Testis (tissue), 3 donors: ENCODE measurements around the gene PRKN. TPM values are rescaled to one million over a fixed set of nuclear protein-coding genes. Genes with fewer than 3 reads are reported as not detected.

ENCODE experiments used
- DNase-seq: peaks from one replicate; pipeline ENCODE4 v3.0.0-alpha.2; 2019
- H3K27ac ChIP-seq, 2 donors: fragments of 200-600 bp; sonication (generic); one replicate each; pipeline ENCODE4 v1.5.1; 2019
- H3K27me3 ChIP-seq: fragments of 200-600 bp; sonication (generic); one replicate; pipeline ENCODE4 v1.5.1; 2019
- H3K36me3 ChIP-seq: fragments of 200-600 bp; sonication (generic); one replicate; pipeline ENCODE4 v1.5.1; 2017; ENCODE audit warnings: low read depth; ENCODE audit errors: missing control alignments
- H3K4me1 ChIP-seq: fragments of 200-600 bp; sonication (generic); one replicate; pipeline ENCODE4 v1.5.1; 2019
- H3K4me3 ChIP-seq, 2 donors: fragments of 200-600 bp; sonication (generic); one replicate each; pipeline ENCODE4 v1.5.1; 2017 to 2019
- H3K9me3 ChIP-seq: fragments of 200-600 bp; sonication (generic); one replicate; pipeline ENCODE4 v1.5.1; 2017
- POLR2A ChIP-seq: fragments of 450-650 bp; IDR thresholded peaks from one replicate; pipeline ENCODE4 v1.6.1; 2017; ENCODE audit warnings: antibody characterized with exemption, mild to moderate bottlenecking, moderate library complexity
- whole genome bisulfite sequencing, 2 donors: methylation state at CpG; one replicate each; pipeline ENCODE4 v1.1.5; 2018; 5-methylcytosine and 5-hydroxymethylcytosine counted together
- intact Hi-C: fragments of 100-400 bp; cut with DNase I; formaldehyde crosslinking; loops from one replicate; pipeline ENCODE4 v1.15.1; 2023; ENCODE audit warnings: low total_unique reads
- polyA plus RNA-seq: library from polyadenylated mRNA; stranded (reverse); fragments of 350-450 nt; fragmentation: Illumina TruSeq; extraction: RNeasy Lipid Tissue Mini Kit (QIAGEN cat#74804); gene quantifications from one replicate; pipeline ENCODE4 v1.2.3, GENCODE V29; 2014; ENCODE audit warnings: low read depth, low replicate concordance; ENCODE audit not compliant: insufficient read depth
- total RNA-seq, 2 donors: library from RNA; depleted of rRNA; stranded (reverse); fragments of >200 nt; gene quantifications; one replicate each; pipeline ENCODE4 v1.2.3, GENCODE V29; 2016
- TF ChIP-seq, protein P1 (sequence below), 3 experiments: fragments of 450-650 bp in 2 of 3; fragments of 200-600 bp in 1 of 3; sonication (generic) in 1 of 3; IDR thresholded peaks; one replicate each; pipeline ENCODE4 v1.5.1; 2016 to 2019; ENCODE audit warnings: antibody characterized with exemption in 3 of 3, mild to moderate bottlenecking in 2 of 3, moderate library complexity in 1 of 3

The PRKN gene
- total and polyA plus RNA-seq, 3 donors from 2014 or later: 19.1 to 34.5 (median 28.8) TPM

GRCh38 chr6:161626132-161626676 is 1101.4 kb downstream of the PRKN start:
- no peaks in the 10 kb centered on the region for H3K4me1 ChIP-seq
- H3K4me3 ChIP-seq: no peak overlapping the region
- 82% methylated on average over 13 of the region's 13 CpGs for WGBS, 2 donors
- no peaks in the 10 kb centered on the region for H3K36me3 ChIP-seq
- TF ChIP-seq, protein P1, sequence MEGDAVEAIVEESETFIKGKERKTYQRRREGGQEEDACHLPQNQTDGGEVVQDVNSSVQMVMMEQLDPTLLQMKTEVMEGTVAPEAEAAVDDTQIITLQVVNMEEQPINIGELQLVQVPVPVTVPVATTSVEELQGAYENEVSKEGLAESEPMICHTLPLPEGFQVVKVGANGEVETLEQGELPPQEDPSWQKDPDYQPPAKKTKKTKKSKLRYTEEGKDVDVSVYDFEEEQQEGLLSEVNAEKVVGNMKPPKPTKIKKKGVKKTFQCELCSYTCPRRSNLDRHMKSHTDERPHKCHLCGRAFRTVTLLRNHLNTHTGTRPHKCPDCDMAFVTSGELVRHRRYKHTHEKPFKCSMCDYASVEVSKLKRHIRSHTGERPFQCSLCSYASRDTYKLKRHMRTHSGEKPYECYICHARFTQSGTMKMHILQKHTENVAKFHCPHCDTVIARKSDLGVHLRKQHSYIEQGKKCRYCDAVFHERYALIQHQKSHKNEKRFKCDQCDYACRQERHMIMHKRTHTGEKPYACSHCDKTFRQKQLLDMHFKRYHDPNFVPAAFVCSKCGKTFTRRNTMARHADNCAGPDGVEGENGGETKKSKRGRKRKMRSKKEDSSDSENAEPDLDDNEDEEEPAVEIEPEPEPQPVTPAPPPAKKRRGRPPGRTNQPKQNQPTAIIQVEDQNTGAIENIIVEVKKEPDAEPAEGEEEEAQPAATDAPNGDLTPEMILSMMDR (IDR thresholded peaks at IDR 0.05): no peak
- no peak for TF ChIP-seq POLR2A
- no peak for DNase-seq
- H3K27me3 ChIP-seq: no peaks in the 10 kb centered on the region
- intact Hi-C loops: no loop called here
- no peaks in the 10 kb centered on the region for H3K9me3 ChIP-seq
- H3K27ac ChIP-seq: no peak overlapping the region

DNA sequence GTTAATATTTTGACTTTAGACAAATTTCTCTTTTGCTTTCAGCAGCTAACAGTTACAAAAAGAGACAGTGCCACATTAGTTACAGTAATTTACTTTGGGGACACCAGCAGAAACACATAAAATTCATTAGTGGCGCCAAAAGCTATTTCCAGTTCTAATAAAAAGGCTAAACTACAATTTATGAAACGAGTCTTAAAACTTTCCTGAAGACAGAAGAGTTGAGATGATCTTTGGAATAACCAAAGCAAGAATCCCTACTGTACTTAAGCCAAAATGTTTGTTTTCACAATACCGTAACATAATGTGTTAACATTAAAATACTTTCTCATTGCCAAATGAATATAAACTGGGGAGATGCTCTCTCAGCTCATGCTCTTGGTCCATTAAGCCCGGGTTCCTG is 1103.5 kb downstream of the PRKN start:
- DNase-seq: no peak
- Histone ChIP-seq H3K36me3 (no peaks in the 10 kb centered on the region), H3K4me3 (no peak overlapping the region), H3K4me1 (no peaks in the 10 kb centered on the region), H3K27me3 (no peaks in the 10 kb centered on the region), H3K9me3 (no peaks in the 10 kb centered on the region), H3K27ac (no peak overlapping the region)
- 74 to 85% methylated on average over 4 of the region's 4 CpGs for WGBS, 2 donors
- intact Hi-C loops: no loop called here
- TF ChIP-seq, protein P1 (IDR thresholded peaks at IDR 0.05): no peak
- TF ChIP-seq POLR2A: no peak

GRCh38 chr6:161622779-161623178 is 1104.8 kb downstream of the PRKN start:
- 61 to 83% methylated on average over 3 of the region's 3 CpGs for WGBS, 2 donors
- H3K9me3 ChIP-seq: no peaks in the 10 kb centered on the region
- intact Hi-C loops: no loop called here
- H3K4me1 ChIP-seq: no peaks in the 10 kb centered on the region
- TF ChIP-seq, protein P1 (IDR thresholded peaks at IDR 0.05): no peak
- TF ChIP-seq POLR2A: no peak
- H3K27me3 ChIP-seq: no peaks in the 10 kb centered on the region
- no peak overlapping the region for H3K4me3 ChIP-seq
- DNase-seq: no peak
- no peaks in the 10 kb centered on the region for H3K36me3 ChIP-seq
- H3K27ac ChIP-seq: no peak overlapping the region

GRCh38 chr6:161618831-161619454 is 1108.6 kb downstream of the PRKN start:
- no peak overlapping the region for H3K4me3 ChIP-seq
- TF ChIP-seq, protein P1 (IDR thresholded peaks at IDR 0.05): peak in 2 of 3 experiments; percentile 26 to 27
- no peak for TF ChIP-seq POLR2A
- DNase-seq: peak; percentile 74

GRCh38 chr6:161613711-161614110 is 1113.9 kb downstream of the PRKN start:
- Histone ChIP-seq H3K4me1 (no peaks in the 10 kb centered on the region), H3K36me3 (no peaks in the 10 kb centered on the region), H3K27ac (no peak overlapping the region), H3K9me3 (no peaks in the 10 kb centered on the region), H3K27me3 (no peaks in the 10 kb centered on the region), H3K4me3 (no peak overlapping the region)
- no peak for TF ChIP-seq POLR2A
- TF ChIP-seq, protein P1 (IDR thresholded peaks at IDR 0.05): no peak
- no peak for DNase-seq
- intact Hi-C loops: no loop called here
- 94 to 98% methylated on average over 2 of the region's 2 CpGs for WGBS, 2 donors

More at GRCh38 chr6:161618831-161619454, 1108.6 kb downstream of the PRKN start:
- no peaks in the 10 kb centered on the region for H3K27me3 ChIP-seq
- no peaks in the 10 kb centered on the region for H3K36me3 ChIP-seq
- intact Hi-C loops: no loop called here
- H3K9me3 ChIP-seq: no peaks in the 10 kb centered on the region
- WGBS, 2 donors: 48 to 58% methylated on average over 8 of the region's 8 CpGs
- H3K27ac ChIP-seq: no peak overlapping the region
- no peaks in the 10 kb centered on the region for H3K4me1 ChIP-seq
